NT2/D1 (cell line): ENCODE measurements around the gene ASZ1.
"Not testable (repeated sequence)": the region's sequence is repeated elsewhere in the genome, so short reads cannot be mapped to it uniquely, and the experiment has no call there.

Source experiments
- DNase-seq: peaks from one replicate; pipeline ENCODE4 v3.0.0-alpha.2; 2011; ENCODE audit warnings: low read depth, low spot score
- H3K27me3 ChIP-seq: 2 replicates; pipeline ENCODE4 v1.6.0; 2011; ENCODE audit warnings: mild to moderate bottlenecking; ENCODE audit not compliant: insufficient read length, insufficient read depth
- H3K36me3 ChIP-seq: 2 replicates; pipeline ENCODE4 v1.6.1; 2011; ENCODE audit warnings: mild to moderate bottlenecking, low read length, mixed read lengths; ENCODE audit not compliant: insufficient read depth, insufficient read length
- H3K4me1 ChIP-seq: 2 replicates; pipeline ENCODE4 v1.5.1; 2011; ENCODE audit not compliant: insufficient read depth, insufficient read length
- H3K4me3 ChIP-seq: 2 replicates; pipeline ENCODE4 v1.5.1; 2011; ENCODE audit warnings: low read depth; ENCODE audit not compliant: insufficient read length
- H3K9ac ChIP-seq: 2 replicates; pipeline ENCODE4 v1.6.0; 2011; ENCODE audit warnings: low read depth; ENCODE audit not compliant: insufficient read length
- H3K9me3 ChIP-seq: 2 replicates; pipeline ENCODE4 v1.5.1; 2011; ENCODE audit warnings: mild to moderate bottlenecking, low read length; ENCODE audit not compliant: insufficient read depth
- SUZ12 ChIP-seq: IDR thresholded peaks from 2 replicates; pipeline ENCODE4 v1.6.1; 2011; ENCODE audit not compliant: insufficient read length, insufficient read depth; ENCODE audit errors: extremely low read depth
- YY1 ChIP-seq: IDR thresholded peaks from 2 replicates; pipeline ENCODE4 v1.6.1; 2011; ENCODE audit not compliant: insufficient read length, insufficient read depth
- ZNF274 ChIP-seq: IDR thresholded peaks from 2 replicates; pipeline ENCODE4 v1.6.1; 2011; ENCODE audit warnings: mild to moderate bottlenecking, low read depth, low read length

The ASZ1 gene

GRCh38 chr7:117427258-117427701 is at the start of gene ASZ1:
Gene ASZ1, minus strand, starts transcription at chr7:117427493. Its CDS starts 33 bp downstream, at chr7:117427460.
- Histone ChIP-seq H3K4me1 (no peaks in the 10 kb centered on the region), H3K27me3 (no peaks in the 10 kb centered on the region), H3K4me3 (no peak within 1 kb of the TSS), H3K36me3 (no peaks in the 10 kb centered on the region), H3K9ac (no peak within 1 kb of the TSS), H3K9me3 (no peaks in the 10 kb centered on the region)
- TF ChIP-seq SUZ12 (no peak), ZNF274 (no peak), YY1 (no peak)
- no peak for DNase-seq

DNA sequence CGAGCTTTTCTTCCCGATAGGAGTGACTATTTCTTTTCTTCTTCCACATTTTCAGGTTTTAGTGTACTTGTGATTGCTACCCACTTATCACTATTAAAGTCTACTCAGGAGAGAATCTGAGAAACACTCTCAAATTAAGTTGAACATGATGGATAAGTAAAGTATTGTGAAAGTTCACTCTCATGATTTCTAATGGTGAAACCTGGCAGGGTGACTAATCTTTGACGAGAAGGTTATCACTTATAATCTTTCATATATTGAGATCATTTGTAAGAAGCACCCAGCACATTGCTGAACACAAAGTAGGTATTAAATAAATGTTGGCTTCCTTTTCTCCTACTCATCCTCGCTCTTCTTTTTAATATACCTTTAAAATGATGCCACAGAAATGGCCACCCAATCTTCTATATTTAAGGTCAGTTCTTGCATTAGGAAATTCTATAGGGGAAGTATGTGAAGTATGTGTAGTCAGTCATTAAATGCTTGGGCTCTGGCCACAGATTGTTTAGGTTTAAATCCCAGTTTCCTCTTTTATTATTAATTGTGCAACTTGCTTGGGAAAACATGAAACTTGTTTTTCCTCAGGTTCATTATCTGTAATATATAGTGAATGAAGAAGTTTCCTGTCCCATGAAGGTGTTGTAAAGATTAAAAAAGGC is 49.4 kb upstream of the ASZ1 start:
- peaks cover 39% of the 10 kb centered on the region for H3K27me3 ChIP-seq
- no peaks in the 10 kb centered on the region for H3K4me1 ChIP-seq
- no peak overlapping the region for H3K9ac ChIP-seq
- DNase-seq = no peak
- no peak overlapping the region for H3K4me3 ChIP-seq
- no peaks in the 10 kb centered on the region for H3K36me3 ChIP-seq
- no peaks in the 10 kb centered on the region for H3K9me3 ChIP-seq
- TF ChIP-seq SUZ12 = no peak
- TF ChIP-seq ZNF274 = no peak

DNA sequence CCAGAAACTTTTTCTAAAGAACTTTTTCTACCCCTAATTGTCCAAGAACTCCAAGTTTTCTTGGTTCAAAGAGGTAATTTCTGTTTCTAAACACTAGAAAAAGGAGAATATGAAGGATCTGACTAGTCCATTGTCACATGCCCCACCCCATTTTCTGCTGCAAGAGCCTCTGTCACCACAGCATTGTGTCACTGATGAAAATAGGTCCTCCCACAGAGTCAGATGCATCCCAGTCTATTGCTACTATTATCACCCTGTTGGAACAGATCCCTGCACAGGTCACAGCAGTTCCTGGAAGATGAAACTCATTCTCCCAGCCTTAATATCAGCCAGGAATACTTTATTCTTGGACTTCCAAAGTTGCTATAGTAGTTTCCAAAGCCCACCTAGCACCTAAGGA is 45.0 kb upstream of the ASZ1 start:
- no peaks in the 10 kb centered on the region for H3K4me1 ChIP-seq
- H3K9me3 ChIP-seq = no peaks in the 10 kb centered on the region
- DNase-seq = no peak
- H3K9ac ChIP-seq = no peak overlapping the region
- no peaks in the 10 kb centered on the region for H3K36me3 ChIP-seq
- TF ChIP-seq ZNF274 (no peak), YY1 (no peak), SUZ12 (no peak)
- H3K27me3 ChIP-seq = peaks cover 2% of the 10 kb centered on the region
- H3K4me3 ChIP-seq = no peak overlapping the region

- Histone ChIP-seq H3K4me1 (no peaks in the 10 kb centered on the region), H3K36me3 (no peaks in the 10 kb centered on the region), H3K9ac (no peak overlapping the region), H3K27me3 (no peaks in the 10 kb centered on the region), H3K9me3 (no peaks in the 10 kb centered on the region), H3K4me3 (no peak overlapping the region)
- no peak for DNase-seq
- no peak for TF ChIP-seq ZNF274
- no peak for TF ChIP-seq YY1
- no peak for TF ChIP-seq SUZ12
Observed at GRCh38 chr7:117470777-117471176, 43.5 kb upstream of the ASZ1 start.

GRCh38 chr7:117468174-117468573 is 40.9 kb upstream of the ASZ1 start:
- no peaks in the 10 kb centered on the region for H3K4me1 ChIP-seq
- TF ChIP-seq ZNF274 = no peak
- no peak for TF ChIP-seq YY1
- TF ChIP-seq SUZ12 = no peak
- no peak for DNase-seq
- no peak overlapping the region for H3K4me3 ChIP-seq
- no peaks in the 10 kb centered on the region for H3K36me3 ChIP-seq
- no peaks in the 10 kb centered on the region for H3K27me3 ChIP-seq
- no peaks in the 10 kb centered on the region for H3K9me3 ChIP-seq
- no peak overlapping the region for H3K9ac ChIP-seq

GRCh38 chr7:117460815-117461214 is 33.5 kb upstream of the ASZ1 start:
- not testable (repeated sequence) for H3K27me3 ChIP-seq, H3K4me3 ChIP-seq

GRCh38 chr7:117459735-117460134 is 32.4 kb upstream of the ASZ1 start:
- TF ChIP-seq ZNF274 (no peak), YY1 (no peak), SUZ12 (no peak)
- Histone ChIP-seq H3K36me3 (no peaks in the 10 kb centered on the region), H3K27me3 (no peaks in the 10 kb centered on the region), H3K9ac (no peak overlapping the region), H3K9me3 (no peaks in the 10 kb centered on the region), H3K4me1 (no peaks in the 10 kb centered on the region), H3K4me3 (no peak overlapping the region)
- no peak for DNase-seq

More at GRCh38 chr7:117460815-117461214, 33.5 kb upstream of the ASZ1 start:
- not testable (repeated sequence) for H3K36me3 ChIP-seq, H3K9ac ChIP-seq, DNase-seq, H3K9me3 ChIP-seq, H3K4me1 ChIP-seq
